HG03565 (cell line): ENCODE measurements around the gene GNG10.
"Not testable (repeated sequence)": the region's sequence is repeated elsewhere in the genome, so short reads cannot be mapped to it uniquely, and the experiment has no call there.

Experiments
- ATAC-seq: cut with Tn5 transposase; IDR thresholded peaks from one replicate; pipeline ENCODE4 v1.9.1; 2021; ENCODE audit warnings: mild to moderate bottlenecking, moderate library complexity; ENCODE audit not compliant: unreplicated experiment

GNG10 gene

GRCh38 chr9:111648066-111648465, 13.3 kb upstream of the GNG10 start:
- ATAC-seq, result no peak

DNA sequence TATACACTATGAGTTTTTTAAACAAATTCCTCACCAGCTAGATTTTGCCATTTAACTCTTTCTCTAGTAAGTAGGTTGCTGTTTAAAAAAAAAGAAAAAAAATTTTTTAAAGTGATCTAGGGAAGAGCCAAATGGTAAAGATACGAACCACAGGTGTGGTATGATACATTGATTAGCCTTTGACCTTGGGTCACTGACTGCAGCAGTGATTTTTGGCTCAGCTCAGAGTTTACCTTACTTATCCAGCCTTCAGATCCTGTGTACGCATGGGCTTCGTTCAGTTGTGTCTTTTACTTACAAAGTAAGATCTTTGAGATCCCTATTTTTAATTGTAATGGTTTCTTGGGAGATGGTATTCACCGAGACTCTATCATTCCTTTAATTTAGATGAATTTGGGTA, 12.4 kb upstream of the GNG10 start:
- ATAC-seq, result no peak

DNA sequence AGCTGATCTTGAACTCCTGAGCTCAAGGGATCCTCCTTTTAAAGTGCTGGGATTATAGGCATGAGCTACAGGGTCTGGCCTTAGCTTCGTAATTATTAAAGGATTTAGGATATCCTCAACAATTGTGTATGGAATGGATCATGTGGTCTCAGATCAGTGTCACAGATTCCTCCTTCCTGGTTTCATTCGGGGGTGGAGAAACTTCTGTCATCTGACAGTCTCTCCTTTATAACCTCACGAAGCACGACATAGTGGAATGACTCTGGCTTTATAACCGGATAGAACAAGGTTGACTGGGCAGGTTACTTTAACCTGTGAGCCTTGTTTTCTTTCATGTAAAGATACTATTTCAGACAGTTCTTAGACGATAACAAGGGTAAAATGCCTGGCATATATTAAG, 4.4 kb upstream of the GNG10 start:
- ATAC-seq, result no peak

GRCh38 chr9:111658943-111659342, 2.5 kb upstream of the GNG10 start:
- ATAC-seq, result no peak

DNA sequence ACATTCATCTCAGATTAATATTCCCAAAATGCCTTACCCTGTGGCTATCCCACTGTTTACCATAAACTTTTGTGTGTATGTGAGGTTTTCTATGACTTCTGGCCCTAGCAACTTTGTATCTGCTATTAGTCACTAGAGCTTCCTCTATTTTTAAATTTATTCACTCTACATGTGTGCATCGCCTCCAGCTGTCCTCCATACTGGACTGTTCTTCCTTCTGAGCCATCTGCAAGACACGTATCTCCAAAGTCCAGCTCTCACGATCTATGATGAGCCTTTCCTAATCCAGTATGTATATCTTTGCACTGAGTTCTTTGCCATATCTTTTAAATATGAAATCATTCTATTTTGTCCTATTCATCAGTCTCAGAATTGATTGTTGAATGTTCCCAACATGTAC, 1.7 kb upstream of the GNG10 start:
- ATAC-seq, result no peak

GRCh38 chr9:111661802-111662521, 557 bp downstream of the GNG10 start:
- peak; percentile 20 for ATAC-seq

DNA sequence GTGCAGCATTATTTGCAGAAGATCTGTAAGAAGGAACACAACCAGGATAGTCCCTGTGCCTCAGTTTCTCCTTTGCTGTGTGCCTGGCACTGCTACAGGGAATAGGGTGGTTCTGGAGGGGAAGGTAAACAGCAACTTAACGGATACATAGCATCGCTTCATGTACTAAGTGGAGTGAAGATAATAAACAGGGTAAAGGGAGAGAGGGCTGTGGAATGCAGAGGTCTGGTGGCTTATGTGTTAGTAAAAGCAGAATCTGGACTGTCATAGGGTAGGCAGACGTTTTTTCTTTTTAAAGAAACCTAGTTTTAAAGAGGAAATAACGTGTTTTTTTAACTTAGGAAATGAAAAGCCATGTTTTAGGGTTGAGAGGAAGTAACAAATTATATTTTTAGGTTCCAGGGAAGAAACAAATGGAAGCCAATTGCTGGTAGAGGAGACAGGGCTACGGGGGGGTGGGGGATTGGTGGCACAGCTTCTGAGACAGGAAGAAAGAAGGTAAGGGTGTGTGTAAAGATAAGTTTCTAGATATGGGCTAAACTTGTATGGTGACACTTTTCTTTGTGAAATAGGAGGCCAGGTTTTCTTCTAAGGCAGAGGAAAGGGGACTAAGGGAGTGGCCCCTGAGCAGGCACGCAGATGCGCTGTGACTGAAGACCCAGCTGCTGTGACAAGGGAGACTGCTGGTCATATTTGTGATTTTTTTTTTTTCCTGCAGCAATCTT, 1.3 kb downstream of the GNG10 start:
- ATAC-seq, result no peak

- ATAC-seq, result no peak
Measured at GRCh38 chr9:111663301-111663823, 2.0 kb downstream of the GNG10 start.

DNA sequence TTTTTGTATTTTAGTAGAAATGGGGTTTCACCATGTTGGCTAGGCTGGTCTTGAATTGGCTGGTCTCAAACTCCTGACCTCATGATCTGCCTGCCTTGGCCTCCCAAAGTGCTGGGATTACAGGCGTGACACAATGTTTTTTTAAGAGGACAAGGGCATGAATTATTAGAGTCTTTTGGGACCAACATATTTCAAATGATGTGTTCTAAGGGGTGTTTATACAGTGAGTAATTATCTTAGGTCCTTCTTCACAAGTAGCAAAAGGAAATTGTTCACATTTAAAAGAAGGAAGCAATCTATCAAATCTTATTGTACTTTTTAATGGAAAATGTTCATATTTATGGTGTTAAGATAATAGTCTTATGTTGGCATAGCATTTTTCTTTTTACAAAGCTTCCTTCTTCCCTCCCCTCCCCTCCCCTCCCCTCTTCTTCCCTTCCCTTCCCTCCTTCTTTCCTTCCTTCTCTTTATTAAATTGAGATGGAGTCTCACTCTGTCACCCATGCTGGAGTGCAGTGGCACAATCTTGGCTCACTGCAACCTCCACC, 6.7 kb downstream of the GNG10 start:
- ATAC-seq, result no peak

DNA sequence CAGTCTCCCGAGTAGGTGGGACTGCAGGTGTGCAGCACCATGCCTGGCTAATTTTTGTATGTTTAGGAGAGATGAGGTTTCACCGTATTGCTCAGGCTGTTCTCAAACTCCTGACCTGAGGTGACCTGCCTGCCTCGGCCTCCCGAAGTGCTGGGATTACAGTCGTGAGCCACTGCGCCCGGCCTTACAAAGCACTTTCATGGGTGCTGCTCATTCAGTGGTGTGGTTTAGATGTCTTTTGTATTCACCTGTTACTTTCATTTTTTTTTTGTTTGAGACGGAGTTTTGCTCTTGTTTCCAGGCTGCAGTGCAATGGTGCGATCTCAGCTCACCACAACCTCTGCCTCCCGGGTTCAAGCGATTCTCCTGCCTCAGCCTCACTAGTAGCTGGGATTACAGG, 7.2 kb downstream of the GNG10 start:
- ATAC-seq, result not testable (repeated sequence)

GRCh38 chr9:111674319-111674718, 12.9 kb downstream of the GNG10 start:
- ATAC-seq, result no peak

DNA sequence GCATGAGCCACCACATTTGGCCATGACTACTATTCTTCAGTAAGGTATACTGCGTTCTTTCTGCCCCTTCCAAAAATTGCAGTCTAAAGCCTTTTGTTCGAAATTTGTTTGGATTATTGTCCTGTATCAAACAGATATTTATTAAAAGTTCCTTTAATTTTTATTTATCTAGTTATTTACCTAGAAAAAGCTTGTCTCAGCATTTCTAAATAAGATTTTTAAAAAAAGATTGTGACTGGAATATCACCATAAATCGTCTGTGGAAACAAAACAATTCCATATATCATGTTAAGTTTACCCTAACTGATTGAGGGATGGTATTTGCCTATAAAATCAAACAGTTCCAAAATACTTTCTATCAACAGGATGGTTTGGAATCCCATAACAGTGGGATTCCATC, 14.7 kb downstream of the GNG10 start:
- ATAC-seq, result no peak

GRCh38 chr9:111678293-111678692, 16.9 kb downstream of the GNG10 start:
- no peak for ATAC-seq

- ATAC-seq, result no peak
Measured at GRCh38 chr9:111679199-111679598, 17.8 kb downstream of the GNG10 start.

DNA sequence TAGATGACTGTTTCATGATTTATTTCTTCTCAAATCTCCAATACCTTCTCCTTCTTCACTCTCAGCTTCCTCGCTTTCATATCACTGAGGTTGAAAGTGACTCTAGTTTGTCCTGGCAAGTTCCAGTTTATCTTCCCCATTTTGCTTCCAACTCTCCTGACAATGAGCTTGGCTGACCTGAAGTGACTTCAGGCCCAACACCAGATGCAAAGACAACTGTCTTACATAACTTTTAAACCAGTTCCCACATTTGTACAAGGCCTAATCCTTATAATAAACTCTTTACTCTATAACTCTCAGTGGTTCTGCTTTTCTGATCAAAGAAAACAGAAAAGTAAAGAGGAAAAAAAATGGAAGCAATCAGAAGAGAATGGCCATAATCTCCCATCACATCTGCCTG, 22.0 kb downstream of the GNG10 start:
- no peak for ATAC-seq

GRCh38 chr9:111691672-111692329, 30.4 kb downstream of the GNG10 start:
- ATAC-seq, result no peak

DNA sequence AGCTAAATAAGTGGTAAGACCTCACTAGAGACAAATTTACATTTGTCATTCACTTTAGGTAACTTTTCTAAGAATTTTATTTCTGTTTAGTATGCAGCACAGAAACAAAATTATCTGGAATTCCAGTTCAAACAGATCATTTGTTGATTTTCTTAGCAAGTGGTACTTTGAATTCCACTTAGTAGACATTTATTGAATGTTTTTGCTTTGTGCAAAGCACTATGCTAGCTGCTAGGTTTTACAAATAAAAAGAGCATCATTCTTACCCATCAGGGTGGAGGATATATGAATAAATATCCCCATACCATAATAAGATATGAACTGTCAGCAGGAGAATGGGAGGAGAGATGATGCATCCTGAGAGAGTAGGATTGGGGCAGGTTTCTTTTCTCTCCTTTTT, 35.4 kb downstream of the GNG10 start:
- ATAC-seq, result no peak

- ATAC-seq, result no peak
Measured at GRCh38 chr9:111700776-111701175, 39.4 kb downstream of the GNG10 start.

- ATAC-seq, result no peak
Measured at GRCh38 chr9:111704503-111704902, 43.1 kb downstream of the GNG10 start.

DNA sequence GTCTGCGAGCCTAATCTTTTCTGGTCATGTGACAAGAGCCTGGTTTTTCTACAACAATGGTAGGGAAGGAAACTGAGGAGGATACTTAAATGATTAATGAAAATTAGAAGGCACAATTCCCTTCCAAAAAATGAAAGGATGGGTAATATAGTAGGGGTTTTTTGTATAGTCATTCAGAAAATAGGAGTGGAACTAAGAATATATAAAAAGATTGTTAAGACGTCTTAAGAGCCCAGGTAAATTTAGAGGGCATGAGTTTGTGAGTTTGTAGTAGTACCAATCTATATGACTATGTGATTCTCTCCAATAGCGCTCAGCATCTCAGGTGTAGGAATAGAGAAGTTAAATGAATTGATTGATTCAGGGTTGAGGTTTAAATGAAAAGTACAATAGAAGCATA, 50.1 kb downstream of the GNG10 start:
- no peak for ATAC-seq

GRCh38 chr9:111712369-111712768, 51.0 kb downstream of the GNG10 start:
- ATAC-seq, result no peak

DNA sequence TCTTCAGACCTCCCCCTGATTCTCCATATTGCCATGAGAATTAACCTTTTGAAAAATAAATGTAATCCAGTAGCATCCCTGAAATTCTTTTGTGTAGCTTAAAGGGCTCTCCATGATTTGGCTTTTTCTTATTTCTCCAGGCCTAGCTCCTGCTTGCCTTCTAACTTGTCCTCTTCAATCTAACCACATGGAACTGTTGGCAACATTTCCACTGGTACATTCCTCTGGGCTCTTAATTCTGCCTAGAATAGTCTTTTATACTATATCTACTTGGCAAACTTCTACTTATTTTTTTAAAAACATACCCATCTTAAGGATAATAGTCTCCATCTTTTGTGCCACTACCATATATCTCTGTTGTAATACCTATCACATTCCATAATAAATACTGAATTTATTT, 54.1 kb downstream of the GNG10 start:
- no peak for ATAC-seq
